GM21723 (cell line): ENCODE measurements around the gene OTOS.

ENCODE experiments used
- ATAC-seq: cut with Tn5 transposase; IDR thresholded peaks from one replicate; pipeline ENCODE4 v1.9.1; 2021; ENCODE audit warnings: mild to moderate bottlenecking, moderate library complexity; ENCODE audit not compliant: unreplicated experiment

Gene OTOS

DNA sequence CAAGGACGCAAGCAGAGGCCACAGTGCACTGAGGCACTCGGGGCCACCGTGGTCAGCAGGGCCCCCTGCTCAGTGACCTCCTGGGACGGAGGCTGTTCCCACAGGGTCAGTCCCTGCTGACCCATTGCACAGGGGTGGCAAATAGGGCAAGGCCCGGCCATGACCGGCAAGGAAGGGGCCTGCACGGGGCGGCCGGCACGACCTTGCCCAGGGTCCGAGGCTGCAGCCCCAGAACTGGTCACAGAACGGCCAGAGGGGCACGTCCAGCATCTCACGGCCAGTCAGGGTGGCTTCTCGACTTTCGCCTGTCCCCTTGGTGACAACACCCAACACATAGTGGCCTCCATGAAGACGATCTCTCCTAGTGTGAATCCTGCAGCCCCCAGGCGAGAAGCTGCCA, 27.6 kb upstream of the OTOS start:
- ATAC-seq: no peak

DNA sequence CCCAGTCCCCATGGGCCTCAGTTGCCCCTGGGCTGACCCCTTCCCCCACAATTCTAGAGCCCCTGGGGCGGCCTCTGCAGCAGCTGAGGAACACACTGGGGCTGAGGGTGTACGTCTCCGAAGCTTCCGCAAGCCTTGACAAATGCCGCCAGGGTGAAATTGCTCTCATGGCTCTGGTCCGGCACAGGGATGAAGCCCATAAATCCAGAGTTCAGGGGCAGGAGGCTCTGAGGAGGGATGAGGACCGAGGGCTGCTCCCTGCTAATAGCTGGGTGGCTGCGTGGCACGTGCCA, 27.1 kb upstream of the OTOS start:
- ATAC-seq: no peak

DNA sequence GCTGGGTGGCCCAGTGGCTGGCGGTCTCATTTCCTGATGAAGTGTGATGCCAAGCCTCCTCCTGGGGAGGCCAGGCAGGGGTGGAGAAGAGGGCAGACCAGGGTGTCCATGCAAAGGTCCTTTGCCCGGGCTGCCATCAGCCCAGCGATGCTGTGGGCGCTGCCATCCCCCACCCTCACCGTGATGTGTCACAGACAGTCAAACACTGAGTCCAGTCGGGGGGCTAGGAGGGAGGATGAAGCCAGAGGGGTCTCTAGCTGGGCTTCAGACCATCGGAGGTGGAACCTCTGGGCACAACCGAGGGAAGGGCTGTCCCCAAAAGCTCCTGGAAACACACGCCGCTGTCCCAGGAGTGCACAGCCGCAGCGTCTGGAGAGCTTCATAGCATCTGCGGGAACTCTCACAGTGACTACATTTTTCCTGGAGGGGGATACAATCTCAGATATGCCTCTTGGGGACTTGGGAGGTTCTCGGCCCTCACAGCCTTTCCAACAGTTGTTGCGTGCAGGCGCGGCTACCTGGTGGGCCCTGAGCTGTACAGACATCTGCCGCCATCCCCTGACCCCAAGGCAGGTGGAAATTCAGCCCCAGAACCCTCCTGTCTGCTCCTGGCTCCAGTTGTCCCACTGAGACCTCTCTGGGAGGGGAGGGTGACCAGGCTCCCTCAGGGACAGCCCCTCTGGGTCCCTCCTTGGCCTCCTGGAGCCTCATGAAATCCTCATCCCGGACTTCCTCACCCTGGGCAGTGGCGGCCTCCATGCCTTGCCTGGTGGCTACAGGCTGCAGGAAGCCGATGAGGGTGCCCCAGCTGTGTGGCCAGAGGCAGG, 26.5 kb upstream of the OTOS start:
- ATAC-seq: no peak

DNA sequence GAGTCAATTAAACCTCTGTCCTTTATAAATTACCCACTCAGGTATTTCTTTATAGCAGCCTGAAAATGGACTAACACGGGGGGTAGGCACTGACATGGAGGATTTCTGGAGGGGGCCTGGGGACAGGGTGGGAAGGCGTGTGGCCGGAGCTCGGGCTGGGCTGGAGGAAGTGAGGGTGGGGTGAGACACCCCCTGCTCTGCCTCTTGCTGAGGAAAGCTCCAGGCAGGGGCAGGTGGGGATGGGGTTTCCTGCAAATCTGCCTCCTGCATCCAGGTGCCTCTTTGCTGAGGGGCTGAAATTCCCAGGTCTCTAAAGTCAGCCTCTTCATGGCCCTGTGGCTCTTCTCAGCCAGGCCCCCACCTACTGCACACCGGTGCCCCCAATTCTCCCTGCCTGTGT, 25.7 kb upstream of the OTOS start:
- no peak for ATAC-seq

DNA sequence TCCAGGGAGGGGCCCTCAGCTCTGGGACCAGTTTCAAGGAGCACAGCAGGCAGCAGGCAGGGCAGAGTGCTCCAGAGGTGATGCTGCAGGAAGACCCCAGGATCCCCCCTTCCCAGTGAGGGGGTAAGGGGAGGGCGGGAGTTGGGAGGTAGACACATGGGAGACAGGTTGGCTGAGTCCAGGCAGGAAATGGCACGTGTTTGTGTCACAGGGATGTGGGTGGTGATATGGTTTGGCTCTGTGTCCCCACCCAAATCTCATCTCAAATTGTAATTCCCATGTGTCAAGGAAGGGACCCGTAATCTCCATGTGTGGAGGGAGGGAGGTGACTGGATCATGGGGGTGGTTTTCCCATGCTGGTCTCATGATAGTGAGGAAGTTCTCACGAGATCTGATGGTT, 25.2 kb upstream of the OTOS start:
- ATAC-seq: no peak

DNA sequence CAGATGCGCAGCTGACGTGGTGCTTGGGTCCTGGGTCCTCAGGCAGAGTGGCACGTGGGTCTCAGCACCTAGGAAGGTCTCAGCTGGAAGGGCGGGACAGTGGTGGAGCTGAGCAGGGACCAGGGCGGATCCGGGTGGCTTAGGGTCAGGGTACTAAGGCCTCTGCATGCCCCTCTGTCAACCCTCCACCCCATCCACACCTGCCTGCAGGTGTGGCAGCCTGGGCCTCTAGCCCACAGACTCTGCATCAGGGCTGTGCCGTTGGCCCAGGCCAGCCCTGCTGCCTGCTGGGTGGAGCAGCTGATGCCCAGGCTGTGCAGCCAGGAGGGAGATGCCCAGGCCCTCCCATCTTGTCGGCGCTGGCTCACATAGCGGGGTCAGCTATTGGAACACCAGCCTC, 24.6 kb upstream of the OTOS start:
- ATAC-seq: no peak

DNA sequence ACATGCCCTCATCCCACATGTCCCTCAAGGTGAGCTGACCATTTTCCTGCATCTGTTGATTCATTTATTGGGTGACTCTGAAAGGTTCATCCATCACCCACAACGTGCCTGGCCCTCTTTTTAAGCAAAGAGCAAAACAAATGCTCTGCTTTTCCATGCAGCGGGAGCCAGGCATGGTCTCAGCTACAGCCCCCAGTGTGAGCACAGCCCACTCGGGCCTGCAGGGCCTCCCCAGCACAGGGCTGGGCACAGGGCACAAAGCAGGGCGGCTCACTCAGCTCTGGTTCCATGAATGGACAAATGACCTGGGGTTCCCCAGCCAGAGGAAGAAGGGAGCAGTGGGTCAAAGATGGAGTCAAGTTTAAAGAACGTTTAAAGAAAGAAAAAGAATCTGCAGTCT, 24.1 kb upstream of the OTOS start:
- ATAC-seq: no peak

DNA sequence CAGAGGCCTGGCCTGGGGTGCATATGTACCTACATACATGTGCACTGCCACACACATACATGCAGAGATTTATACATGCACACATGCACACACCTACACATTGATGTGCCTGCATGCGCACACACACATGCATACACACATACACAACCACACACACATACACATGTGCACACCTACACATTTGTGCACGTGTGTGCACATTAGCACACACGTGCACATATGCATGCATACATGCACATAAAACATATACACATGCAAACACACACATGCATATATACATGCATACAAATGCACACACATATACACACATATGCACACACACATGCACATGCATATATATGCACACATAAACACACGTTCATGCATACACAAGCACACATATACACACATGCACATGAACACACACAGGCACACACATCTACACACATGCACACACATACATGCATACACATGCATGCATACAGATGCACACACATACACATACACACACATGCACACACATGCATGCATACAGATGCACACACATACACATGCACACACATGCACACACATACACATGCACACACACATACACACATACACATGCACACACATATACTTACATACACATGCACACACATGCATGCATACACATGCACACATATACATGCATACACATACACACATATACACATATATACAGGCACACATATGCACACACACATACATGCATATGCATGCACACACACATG, 23.6 kb upstream of the OTOS start:
- ATAC-seq: no peak

DNA sequence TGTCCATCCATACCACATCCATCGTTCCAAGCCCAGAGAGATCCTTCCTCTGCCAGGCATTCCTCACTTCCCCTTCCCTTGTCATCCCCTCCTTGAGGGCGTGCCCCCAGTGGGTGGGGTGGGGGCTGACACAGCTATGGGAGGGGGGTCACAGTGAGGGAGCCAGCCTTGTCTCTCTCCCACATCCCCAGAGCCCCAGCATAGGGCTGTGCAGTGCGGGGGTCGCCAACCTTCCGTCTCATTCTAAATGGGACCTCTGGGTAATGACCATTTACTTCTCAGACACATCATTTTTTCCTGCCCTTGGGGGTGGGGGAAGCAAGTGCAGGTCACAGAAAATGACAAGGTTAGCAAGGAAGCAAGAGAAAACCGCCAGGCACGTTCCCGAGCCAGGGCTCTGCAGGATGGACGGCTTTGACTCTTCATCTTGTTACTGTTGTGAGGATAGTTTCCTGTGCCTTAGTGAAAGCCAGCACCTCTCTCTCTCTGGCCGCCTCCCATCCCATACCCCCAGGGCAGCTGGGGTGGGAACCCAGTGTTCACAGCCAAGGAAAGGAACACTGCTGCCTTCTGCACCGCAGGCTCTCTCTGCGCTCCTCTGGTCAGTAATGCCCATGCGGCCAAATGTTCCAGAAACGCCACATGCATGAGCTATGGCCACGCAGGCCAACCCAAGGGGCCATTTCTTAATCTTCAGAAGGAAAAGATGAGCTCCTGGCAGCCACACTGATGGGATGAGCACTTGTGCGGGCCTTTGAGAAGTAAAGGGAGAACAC, 22.7 kb upstream of the OTOS start:
- no peak for ATAC-seq

DNA sequence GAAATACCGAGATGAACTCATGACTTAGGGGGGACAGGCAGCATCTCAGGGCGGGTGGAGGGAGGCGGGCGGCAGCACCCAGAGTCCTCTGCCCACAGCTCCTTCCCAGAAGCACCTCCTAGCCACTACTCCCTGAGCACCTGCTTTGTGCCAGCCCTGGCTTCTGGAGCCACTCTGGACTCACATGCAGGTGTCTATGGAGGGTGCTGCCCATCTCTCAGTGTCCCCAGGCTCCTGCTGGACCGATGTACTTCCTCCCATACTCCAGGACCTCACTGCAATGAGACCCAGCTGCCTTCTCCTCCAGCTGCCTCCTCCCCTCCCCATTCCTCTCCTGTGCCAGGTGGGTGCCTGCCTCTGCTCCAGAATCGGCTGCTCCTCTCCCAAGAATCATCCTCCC, 22.1 kb upstream of the OTOS start:
- no peak for ATAC-seq

DNA sequence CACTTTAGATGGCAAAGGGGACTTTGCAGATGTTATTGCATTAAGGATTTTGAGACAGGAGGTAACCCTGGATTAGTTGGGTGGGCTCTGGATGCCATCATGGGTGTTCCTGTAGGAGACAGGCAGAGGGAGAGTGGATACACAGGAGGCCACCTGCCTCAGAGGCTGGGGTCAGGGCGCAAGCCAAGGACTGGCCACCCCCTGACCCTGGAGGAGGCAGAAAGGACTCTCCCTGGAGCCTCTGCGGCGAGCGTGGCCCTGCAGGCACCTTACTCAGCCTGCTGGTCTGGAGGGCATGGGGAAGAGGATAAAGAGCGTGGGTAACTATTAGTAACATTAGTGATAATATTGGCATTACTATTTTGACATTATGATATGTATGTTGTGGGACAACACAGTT, 21.6 kb upstream of the OTOS start:
- no peak for ATAC-seq

DNA sequence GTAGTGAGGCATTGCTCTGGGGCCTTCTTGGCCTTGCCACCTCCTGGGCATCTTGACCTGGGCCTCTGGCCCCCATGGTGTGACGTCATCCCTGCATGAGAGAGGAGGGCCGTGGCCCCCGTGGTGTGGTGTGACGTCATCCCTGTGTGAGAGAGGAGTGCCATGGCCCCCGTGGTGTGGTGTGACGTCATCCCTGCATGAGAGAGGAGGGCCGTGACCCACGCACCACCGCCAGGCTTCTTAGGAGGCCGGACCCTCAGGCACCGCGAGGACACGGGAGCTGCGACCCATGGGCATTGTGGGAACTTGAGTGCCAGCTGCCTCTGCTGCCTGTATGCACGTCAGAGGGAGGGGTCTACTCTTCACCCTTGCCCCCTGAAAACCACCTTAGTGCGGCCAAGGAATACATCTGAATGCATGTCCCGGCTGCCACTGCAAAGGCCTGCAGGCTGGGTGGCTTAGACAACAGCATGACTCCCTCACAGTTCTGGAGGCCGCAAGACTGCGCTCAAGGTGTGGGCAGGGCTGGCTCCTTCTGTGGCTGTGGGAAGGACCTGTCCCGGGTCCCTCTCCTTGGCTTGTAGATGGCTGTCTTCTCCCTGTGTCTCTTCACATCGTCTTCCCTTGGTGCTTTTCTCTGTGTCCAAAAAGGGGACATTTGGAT, 20.8 kb upstream of the OTOS start:
- ATAC-seq: no peak

DNA sequence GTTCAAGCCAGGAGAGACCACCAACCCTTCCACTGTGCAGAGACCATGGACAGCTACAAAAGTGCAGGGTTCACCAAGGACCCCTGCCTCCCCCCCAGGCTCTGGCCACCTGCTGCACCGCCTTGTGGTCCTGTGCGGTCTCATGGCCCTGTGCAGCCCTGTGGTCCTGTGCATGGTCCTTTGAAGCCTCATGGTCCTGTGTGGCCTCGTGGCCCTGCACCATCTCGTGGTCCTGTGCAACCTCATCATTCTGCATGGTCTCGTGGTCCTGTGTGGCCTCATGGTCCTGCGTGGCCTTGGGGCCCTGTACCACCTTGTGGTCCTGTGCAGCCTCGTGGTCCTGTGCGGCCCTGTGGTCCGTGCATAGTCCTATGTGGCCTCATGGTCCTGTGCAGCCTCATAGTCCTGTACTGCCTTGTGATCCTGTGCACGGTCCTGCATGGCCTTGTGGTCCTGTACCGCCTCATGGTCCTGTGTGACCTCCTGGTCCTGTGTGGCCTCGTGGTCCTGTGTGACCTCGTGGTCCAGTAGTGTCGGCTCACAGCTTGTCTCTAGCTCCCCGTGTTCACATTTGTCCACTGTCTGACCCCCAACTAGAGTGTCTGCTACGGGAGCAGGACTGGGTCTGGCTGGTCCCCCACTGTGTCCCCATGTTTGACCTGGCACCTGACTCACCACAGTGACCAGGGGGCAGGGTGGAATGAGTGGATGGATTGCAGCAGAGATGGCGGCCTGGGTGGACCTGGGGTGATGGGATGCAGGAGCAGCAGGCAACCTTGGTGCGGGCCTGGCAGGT, 20.0 kb upstream of the OTOS start:
- no peak for ATAC-seq

DNA sequence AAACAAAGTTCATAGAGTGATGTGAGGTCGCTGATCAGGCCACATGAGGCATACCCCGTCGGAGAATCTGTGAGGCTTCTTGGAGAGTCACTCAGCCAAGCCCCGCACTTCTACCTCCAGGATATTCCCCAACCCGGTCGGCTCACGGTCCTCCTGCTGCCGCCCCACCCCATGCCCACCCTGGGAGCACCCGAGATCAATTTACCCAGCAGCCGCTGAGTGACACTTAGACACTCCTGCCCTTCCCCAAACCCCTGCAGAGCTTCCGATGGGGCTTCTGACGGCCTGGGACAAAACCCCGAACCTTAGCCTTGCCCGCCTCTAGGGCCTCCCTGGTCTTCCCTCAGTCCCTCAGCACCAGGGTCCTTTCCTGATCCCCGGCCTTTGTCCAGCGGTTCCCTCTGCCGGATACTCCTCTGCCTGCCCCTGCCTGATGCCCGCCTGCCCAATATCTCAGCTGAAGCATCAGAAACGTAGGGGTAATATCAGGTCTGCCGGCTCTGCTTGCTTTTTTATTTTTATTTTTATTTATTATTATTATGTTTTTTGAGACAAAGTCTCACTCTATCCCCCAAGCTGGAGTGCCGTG, 18.9 kb upstream of the OTOS start:
- ATAC-seq: no peak

DNA sequence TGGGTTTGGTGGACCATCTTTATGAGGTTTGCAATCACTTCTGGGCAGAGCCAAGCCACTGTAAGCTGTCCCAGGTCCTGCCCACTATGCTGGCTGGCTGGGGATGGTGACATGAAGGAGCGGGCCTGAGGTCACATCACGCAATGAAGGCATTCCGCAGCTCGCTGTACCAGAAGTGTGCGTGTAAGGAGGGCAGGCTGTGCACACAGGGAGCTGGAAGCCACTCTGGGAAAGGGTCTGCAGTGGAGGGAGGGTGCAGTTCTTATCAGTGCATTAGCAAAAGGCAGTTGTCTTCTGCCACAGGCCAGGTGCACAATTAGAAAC, 16.7 kb upstream of the OTOS start:
- ATAC-seq: no peak

DNA sequence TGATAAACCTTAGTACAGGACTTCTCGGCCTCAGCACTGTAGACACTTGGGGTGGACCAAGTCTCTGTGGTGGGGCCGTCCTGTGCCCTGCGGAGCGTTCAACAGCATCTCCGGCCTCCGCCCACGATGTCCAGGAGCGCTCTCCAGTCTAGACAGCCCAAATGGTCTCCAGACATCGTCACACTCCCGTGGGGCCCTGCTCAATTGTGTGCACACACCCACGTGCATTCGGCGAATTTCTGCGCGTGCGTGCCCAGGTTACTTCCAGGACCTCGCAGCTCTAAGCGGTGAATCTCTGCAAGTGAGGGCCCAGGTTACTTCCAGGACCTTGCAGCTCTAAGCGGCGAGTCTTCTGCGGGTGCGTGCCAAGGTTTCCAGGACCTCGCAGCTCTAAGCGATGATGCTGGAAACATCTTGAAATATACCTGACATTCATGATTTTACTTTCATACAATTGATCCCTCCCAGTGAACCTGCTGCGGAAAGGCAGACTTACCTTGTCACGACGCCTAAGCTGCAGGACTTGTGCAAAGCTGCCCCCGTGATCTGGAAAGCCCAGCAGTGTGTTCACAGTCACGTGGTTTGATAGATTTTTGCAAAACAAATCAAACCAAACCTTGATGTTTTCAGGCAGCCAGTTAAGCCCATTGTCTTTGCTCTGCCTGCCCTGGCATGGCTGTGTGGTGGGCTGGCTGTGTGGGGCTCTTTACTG, 16.1 kb upstream of the OTOS start:
- no peak for ATAC-seq

DNA sequence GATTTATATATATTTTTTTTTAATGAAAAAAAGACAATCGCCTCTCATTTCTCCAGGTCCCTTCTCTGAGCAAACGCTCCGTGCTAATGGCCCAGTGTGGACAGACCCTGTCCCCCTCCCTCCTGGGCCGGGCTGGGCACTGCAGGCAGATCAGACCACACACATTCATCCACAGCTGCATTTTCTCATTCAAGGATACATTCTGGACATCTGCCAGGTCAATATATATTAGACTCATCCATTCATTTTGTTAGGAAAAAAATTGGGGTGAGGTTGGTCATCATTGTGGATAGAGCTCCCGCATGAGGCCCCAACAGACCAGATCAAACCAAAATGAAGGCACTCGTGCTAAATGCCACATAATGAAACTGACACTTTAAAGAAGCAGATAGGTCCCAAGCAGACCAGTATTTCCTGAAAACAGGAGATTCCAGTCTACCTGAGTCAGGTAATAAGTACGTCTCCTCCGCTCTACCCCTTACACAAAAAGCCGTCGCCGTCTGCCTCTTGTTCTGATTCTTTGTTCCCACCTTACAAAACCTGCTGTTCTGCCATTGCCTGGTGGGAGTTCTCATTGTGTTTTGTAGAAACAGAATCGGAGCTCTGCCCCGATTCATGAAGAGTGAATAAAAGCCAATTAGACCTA, 15.4 kb upstream of the OTOS start:
- ATAC-seq: no peak

DNA sequence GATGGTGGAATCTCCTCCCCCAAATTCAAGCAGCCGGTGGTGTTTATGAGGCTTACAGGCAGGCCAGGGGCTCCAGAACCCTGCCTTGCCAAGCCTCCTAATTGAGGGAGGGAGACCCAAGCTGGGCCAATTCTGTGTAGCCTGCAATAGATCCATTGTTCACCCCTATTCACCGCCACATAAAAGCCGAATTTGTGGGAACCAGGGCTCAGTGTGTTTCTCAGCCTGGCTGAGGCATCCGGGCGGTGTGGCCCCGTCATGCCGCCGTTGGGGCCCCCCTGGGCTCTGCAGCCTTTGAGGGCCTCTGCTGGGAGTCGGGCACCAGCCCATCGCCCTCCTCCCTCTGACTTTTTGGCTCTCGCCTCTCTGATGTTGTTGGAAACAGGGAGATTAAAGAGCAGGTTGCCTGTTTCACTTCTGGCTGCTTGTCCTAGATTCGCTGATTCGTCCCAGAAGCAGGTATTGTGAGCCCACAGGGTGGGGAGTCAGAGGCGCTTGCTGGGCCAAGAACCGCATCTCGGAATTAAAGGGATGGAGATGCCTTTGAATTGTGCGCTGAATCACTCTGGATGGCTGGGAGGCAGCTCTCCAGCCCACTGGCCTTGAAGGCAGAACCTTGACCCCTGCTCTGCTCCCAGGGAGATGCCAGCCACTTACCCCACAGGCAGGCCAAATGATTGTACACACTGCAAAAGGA, 14.7 kb upstream of the OTOS start:
- ATAC-seq: no peak

DNA sequence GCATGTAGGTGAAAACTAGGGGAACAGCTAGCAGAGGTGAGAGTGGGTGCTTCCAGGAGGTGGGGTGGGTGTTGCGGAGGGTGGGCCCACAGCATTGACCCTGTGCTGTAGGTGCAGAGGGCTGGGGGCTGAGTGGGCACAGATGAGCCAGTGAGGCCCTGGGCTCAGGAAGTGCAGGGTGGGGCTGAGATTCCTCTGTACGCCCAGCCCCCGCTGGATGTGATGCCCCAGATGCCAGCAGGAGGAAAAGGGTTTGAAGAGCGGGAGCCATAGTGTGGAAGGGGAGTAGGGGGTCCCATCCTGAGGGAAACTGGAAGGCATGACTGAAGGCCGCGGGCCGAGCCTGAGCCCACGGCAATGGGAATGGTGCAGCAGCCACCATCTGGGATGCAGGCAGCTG, 14.1 kb upstream of the OTOS start:
- ATAC-seq: no peak
